ENCODE data around the gene F7.
"Not testable (repeated sequence)": the region's sequence is repeated elsewhere in the genome, so short reads cannot be mapped to it uniquely, and the experiment has no call there.

Gene F7

GRCh38 chr13:113105032-113105920 lies at the start of gene F7:
F7 (plus strand) TSS chr13:113105791; CDS start chr13:113105842, 51 bp downstream.
- no peak for DNase-seq (ENCODE audit: low read depth)

- no peak for DNase-seq (ENCODE audit: low read depth)
Observed at GRCh38 chr13:113057084-113057483, 48.5 kb upstream of the F7 start.

- DNase-seq (ENCODE audit: low read depth) = not testable (repeated sequence)
Observed at GRCh38 chr13:113057559-113057958, 48.0 kb upstream of the F7 start.

- DNase-seq (ENCODE audit: low read depth) = no peak
Observed at GRCh38 chr13:113058129-113058987, 47.2 kb upstream of the F7 start.

- no peak for DNase-seq (ENCODE audit: low read depth)
Observed at GRCh38 chr13:113058988-113059850, 46.4 kb upstream of the F7 start.

- DNase-seq (ENCODE audit: low read depth) = no peak
Observed at GRCh38 chr13:113059891-113060290, 45.7 kb upstream of the F7 start.

GRCh38 chr13:113060557-113061270 lies 44.9 kb upstream of the F7 start:
- no peak for DNase-seq (ENCODE audit: low read depth)

- DNase-seq (ENCODE audit: low read depth) = no peak
Observed at GRCh38 chr13:113061271-113061625, 44.3 kb upstream of the F7 start.

- no peak for DNase-seq (ENCODE audit: low read depth)
Observed at GRCh38 chr13:113061796-113062425, 43.7 kb upstream of the F7 start.

- no peak for DNase-seq (ENCODE audit: low read depth)
Observed at GRCh38 chr13:113062691-113063090, 42.9 kb upstream of the F7 start.

GRCh38 chr13:113063091-113063491 lies 42.5 kb upstream of the F7 start:
- DNase-seq (ENCODE audit: low read depth) = no peak

GRCh38 chr13:113064000-113064533 lies 41.5 kb upstream of the F7 start:
- DNase-seq (ENCODE audit: low read depth) = no peak

- no peak for DNase-seq (ENCODE audit: low read depth)
Observed at GRCh38 chr13:113064534-113065405, 40.8 kb upstream of the F7 start.

GRCh38 chr13:113065406-113066141 lies 40.0 kb upstream of the F7 start:
- DNase-seq (ENCODE audit: low read depth) = no peak

GRCh38 chr13:113066142-113066455 lies 39.5 kb upstream of the F7 start:
- DNase-seq (ENCODE audit: low read depth) = no peak

- DNase-seq (ENCODE audit: low read depth) = no peak
Observed at GRCh38 chr13:113066746-113067145, 38.8 kb upstream of the F7 start.

GRCh38 chr13:113069861-113070805 lies 35.5 kb upstream of the F7 start:
- DNase-seq (ENCODE audit: low read depth) = no peak

GRCh38 chr13:113070855-113071254 lies 34.7 kb upstream of the F7 start:
- no peak for DNase-seq (ENCODE audit: low read depth)
